ENCODE data around the gene SEC14L2.
"Not testable (repeated sequence)": the region's sequence is repeated elsewhere in the genome, so short reads cannot be mapped to it uniquely, and the experiment has no call there.

SEC14L2 gene

DNA sequence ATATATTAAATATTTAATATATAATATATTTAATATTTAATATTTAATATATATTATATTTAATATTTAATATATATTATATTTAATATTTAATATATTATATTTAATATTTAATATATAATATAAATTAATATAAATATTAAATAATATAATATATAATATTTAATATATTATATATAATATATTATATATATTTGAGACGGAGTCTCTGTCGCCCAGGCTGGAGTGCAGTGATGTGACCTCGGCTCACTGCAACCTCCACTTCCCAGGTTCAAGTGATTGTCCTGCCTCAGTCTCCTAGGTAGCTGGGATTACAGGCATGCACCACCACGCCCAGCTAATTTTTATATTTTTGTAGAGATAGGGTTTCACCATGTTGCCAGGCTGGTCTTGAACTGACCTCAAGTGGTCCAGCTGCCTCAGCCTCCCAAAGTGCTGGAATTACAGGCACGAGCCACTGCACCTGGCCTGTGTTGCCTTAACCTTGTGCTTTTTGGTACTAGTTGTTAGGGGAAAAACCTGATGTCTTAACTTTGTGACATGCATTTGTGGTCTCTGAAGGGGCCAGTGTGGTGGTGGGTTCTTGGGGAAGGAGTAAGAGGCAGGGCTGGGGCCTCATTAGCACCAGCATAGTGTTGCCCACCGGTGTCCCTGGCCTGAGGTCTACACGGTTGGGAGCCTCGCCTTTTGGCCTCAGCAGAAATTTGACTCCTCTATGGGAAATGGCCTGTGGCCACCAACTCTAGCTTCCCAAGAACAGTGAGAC lies 58.4 kb downstream of the SEC14L2 start:
- no peak for DNase-seq (ENCODE audit: low read depth)

DNA sequence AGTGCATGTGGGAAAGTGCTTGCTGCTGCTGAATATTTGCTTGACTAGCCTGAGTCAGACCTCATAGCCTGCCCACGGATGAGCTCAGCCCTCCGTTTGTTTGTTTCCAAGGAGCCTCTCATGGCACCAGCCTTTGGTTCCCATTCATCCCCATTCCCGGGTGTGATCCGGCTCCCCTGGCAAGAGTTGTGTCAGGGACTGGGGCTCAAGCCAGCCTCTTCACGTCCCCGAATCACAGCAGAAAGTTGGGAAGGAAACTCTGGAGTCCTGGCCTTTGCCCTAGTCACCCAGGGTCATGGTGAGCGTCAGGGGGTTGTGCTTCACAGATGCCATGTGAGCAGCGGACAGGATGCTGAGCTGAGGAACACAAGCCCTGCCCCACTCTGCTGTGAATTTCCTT lies 61.2 kb downstream of the SEC14L2 start:
- DNase-seq (ENCODE audit: low read depth): no peak

DNA sequence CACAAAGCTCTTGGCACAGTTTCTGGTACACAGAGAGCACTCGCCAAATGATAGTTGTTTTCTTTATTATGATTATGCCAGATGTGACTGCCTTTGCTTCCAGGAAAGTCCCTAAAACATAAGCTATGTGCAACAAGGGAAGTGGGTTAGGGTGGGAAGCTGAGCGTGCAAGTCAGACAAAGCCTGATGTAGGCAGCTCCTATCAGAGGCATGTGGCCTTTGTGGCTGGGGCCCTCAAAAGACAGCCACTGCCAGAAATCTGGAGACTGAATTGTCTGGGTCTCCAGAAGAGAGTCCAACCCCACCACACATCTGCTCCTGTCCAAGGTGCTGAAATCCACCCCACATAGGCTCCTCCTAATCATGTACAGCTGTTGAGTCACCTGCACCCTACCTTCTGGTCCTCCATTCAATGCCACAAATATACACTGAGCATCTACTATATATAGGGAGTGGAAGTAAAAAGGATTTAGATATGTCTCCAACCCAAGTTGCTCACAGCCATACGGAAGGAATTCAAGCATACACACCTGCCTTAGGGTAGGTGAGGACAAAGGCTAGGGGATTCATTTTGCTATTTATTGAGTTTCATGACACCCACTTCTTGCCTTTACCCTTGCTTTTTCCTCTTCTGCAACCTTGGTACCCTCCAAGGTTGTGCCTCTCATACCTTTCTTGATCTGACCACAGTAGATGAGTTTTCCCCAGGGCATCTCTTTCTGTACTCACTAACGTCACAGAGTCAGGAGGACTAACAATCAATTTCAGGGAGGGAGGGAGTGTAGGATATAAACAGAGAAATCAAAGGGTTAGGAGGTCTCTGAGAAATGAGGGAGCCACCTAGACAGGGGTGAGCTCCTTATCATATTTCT lies 62.6 kb downstream of the SEC14L2 start:
- DNase-seq (ENCODE audit: low read depth): no peak

DNA sequence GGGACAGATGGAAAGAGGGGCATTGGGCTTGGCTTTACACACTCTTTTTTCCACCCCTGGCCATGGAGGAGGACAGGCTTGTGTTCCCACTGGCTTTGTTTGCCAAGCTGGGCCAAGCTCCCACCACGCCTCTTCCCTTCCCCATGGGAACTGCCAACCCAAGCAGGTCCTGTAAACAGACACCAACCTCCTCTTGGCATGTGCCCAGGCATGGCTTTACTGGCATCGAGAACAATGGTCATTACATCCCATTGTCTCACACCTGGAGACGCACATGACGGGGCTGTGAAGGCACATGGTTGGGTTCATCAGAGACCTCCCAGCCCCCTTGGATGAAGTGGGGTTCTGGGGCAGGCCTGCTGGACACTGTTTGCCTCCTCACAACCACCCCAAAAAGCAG lies 63.3 kb downstream of the SEC14L2 start:
- DNase-seq (ENCODE audit: low read depth): no peak

DNA sequence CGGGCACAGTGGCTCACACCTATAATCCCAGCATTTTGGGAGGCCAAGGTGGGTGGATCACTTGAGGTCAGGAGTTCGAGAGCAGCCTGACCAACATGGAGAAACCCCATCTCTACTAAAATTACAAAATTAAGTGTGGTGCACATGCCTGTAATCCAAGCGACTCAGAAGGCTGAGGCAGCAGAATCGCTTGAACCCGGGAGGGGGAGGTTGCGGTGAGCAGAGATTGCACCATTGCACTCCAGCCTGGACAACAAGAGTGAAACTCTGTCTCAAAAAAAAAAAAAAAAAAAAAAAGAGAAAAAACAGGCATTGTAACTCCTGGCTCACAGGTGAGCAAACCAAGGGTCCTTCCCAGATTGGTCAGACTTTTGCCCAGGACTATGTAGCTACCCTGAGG lies 63.7 kb downstream of the SEC14L2 start:
- DNase-seq (ENCODE audit: low read depth): not testable (repeated sequence)

DNA sequence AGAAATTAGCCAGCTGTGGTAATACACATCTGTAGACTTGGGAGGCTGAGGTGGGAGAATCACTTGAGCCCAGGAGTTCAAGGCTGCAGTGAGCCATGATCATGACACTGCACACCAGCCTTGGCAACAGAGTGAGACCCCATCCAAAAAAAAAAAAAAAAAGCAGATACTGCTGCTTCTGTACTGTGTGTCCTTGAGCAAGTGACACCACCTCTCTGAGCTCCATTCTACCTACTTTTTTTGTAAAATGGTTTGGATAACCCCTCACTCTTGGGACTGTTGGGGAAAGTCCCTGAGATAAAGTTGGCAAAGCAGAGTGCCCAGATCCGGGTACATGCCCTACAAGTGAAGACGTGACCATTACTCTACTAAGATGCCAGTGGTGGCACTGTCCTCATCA lies 72.3 kb downstream of the SEC14L2 start:
- no peak for DNase-seq (ENCODE audit: low read depth)

DNA sequence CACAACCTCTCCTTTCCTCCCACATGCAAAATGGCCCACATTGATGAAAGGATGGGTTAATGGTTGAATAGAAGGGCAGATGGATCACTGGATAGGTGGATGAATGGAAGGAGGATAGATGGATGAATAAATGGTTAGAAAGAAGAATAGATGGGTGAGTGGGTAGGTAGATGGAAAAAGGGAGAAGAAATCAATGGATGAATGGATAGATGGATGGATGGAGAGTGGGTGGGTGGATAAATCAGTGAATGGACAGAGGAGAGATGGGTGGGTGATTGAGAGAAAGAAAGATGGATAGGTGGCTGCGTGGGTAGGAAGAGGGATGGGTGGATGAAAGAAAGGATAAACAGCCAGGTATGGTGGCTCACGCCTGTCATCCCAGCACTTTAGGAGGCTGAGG lies 73.8 kb downstream of the SEC14L2 start:
- DNase-seq (ENCODE audit: low read depth): no peak

DNA sequence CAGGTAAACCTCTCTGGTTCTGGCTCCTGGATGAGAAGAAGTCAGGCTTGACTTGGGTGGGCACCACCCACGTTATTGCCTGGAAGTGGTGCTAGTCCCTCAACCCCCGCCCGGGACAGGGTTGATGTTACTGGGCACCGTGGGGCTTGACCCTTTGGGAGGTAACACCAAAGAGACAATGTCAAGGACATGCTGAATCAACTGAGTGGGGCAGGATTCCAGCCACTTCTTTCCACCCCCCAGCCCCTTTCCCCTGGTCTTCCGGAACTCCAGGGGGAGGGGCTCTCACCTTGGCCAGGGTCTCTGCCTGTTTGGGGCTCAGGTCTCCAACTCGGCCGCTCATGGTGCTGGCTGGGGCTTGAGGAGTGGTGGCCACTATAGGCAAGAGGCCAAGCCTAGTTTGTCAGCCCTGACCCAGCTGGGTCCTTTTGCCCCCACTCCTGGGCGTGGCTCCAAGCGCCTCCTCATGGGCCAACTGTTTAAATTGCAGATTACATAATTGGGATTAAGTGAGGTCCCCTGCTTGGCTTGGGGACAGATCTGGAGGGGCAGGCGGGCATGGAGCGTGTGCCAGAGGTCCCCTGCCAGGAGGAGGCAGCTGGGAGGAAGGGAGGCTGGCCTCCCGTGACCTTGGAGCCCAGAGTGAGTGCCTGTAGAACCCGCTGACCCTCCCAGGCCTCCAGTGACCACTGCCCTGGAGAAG lies 74.9 kb downstream of the SEC14L2 start, which contains the start of gene SEC14L3:
SEC14L3 (minus strand) TSS at position 402 of the 703 bp plus-strand sequence; CDS start at position 343, 59 bp downstream.
- DNase-seq (ENCODE audit: low read depth): no peak

DNA sequence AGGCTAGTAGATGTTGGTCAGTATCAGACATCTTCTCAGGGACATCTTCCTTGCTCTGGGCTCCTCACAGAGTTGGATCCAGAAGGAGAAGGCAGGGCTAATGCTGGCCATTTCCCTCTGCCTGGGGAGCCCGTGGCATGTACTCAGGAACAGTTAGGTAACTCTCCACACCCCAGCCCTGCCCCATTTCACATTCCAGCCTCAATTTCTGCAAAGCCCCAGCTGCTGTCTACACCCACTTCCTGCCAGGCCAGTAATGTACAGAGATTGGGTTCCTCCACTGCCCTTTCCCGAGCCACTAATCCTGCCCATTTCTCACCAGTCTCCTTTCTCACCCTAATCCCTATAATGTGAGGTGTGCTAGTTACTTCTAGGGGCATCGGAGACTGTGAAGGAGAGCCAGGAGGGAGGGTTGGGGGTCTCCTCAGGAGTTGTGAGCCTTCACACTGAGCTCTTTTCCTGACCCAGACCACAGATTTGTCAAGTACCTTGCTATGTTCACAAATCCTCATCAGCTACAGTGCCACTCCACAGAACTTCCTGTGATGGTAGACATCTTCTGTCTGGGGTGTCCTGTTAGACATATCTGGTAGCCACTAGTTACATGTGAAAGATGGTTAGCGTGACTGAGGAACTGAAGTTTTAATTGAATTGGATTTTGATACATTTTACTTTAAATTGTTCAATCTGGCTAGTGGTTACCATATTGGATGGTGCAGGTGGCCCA lies 76.3 kb downstream of the SEC14L2 start:
- no peak for DNase-seq (ENCODE audit: low read depth)

DNA sequence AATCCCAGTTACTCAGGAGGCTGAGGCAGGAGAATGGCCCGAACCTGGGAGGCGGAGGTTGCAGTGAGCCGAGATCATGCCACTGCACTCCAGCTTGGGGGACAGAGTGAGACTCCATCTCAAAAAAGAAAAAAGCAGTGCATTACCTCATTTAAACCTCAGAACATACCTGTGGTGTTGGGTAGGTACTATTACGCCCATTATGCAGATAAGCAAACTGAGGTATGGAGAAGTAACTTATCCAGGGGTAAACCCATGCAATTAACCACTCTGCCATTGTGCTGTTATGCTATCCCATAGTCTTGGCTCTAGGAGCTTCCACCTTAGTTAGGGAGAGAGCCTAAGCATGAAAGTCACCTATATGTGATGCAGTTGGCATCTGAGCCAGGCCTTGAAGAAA lies 77.3 kb downstream of the SEC14L2 start:
- DNase-seq (ENCODE audit: low read depth): no peak
